Heart right ventricle (tissue), 16 donors: ENCODE measurements around the gene APC2. TPM values are rescaled to one million over a fixed set of nuclear protein-coding genes. Genes with fewer than 3 reads are reported as not detected.
"Not testable (repeated sequence)": the region's sequence is repeated elsewhere in the genome, so short reads cannot be mapped to it uniquely, and the experiment has no call there.

Experiments
- ATAC-seq, 8 donors: fragments of 200-7000 bp; cut with Tn5 transposase; one replicate each; pipeline ENCODE4 v1.9.1; 2020; ENCODE audit warnings: mild to moderate bottlenecking in 8 of 8, moderate library complexity in 8 of 8, moderate number of reproducible peaks in 1 of 8
- DNase-seq, 2 donors: peaks; one replicate each; pipeline ENCODE4 v3.0.0-alpha.2; 2020
- H3K27ac ChIP-seq, 10 donors: fragments of 200-600 bp; sonication (generic) in 2 of 10; one replicate each; pipeline versions ENCODE4 v1.5.0 to v1.8.0; 2020 to 2022; ENCODE audit warnings: mild to moderate bottlenecking in 3 of 10
- H3K27me3 ChIP-seq, 7 donors: fragments of 200-600 bp; one replicate each; pipeline ENCODE4 v1.8.0; 2021 to 2022; ENCODE audit warnings: mild to moderate bottlenecking in 2 of 7
- H3K36me3 ChIP-seq, 9 donors: fragments of 200-600 bp; sonication (generic) in 1 of 9; one replicate each; pipeline versions ENCODE4 v1.5.0 to v1.8.0; 2020 to 2022; ENCODE audit warnings: mild to moderate bottlenecking in 2 of 9
- H3K4me1 ChIP-seq, 9 donors: fragments of 200-600 bp; sonication (generic) in 1 of 9; one replicate each; pipeline versions ENCODE4 v1.5.0 to v1.8.0; 2020 to 2022; ENCODE audit warnings: mild to moderate bottlenecking in 4 of 9
- H3K4me3 ChIP-seq, 10 donors: fragments of 200-600 bp; sonication (generic) in 2 of 10; one replicate each; pipeline versions ENCODE4 v1.5.0 to v1.8.0; 2020 to 2022; ENCODE audit warnings: mild to moderate bottlenecking in 7 of 10, moderate library complexity in 2 of 10
- H3K9me3 ChIP-seq, 11 donors: fragments of 200-600 bp in 10 of 11; sonication (generic) in 2 of 11; one replicate each; pipeline versions ENCODE4 v1.5.0 to v1.8.0; 2013 to 2022; ENCODE audit warnings: mild to moderate bottlenecking in 2 of 11, control low read depth in 1 of 11, moderate library complexity in 1 of 11
- WGBS, 2 donors: extraction: QIAGEN DNeasy Blood & Tissue Kit; methylation state at CpG; one replicate each; pipeline ENCODE4 v1.1.7; 2013; ENCODE audit warnings: inconsistent platforms in 1 of 2; 5-methylcytosine and 5-hydroxymethylcytosine counted together
- intact Hi-C, 10 donors: fragments of 100-400 bp; cut with DNase I; formaldehyde crosslinking; loops; one replicate each; pipeline versions ENCODE4 v1.11.1 to v1.14.2; 2022
- polyA plus RNA-seq, 2 donors: library from polyadenylated mRNA; stranded (reverse); fragments of 200-250 nt; gene quantifications; one replicate each; pipeline ENCODE4 v1.2.3, GENCODE V29; 2013
- total RNA-seq, 10 donors: library from RNA; stranded (reverse); fragmentation: NEBNext Ultra II Directional in 3 of 10; extraction: Animal tissue kit (Norgen Biotek cat#: 25700) in 3 of 10; gene quantifications; one replicate each; pipeline versions ENCODE4 v1.2.1 to v1.2.4, GENCODE V29; 2021 to 2023
- TF ChIP-seq, protein P1 (sequence below), 9 donors: fragments of 200-600 bp; sonication (generic) in 2 of 9; IDR thresholded peaks; one replicate each; pipeline versions ENCODE4 v1.5.0 to v1.8.0; 2021 to 2022; ENCODE audit warnings: antibody characterized with exemption in 9 of 9, mild to moderate bottlenecking in 5 of 9, moderate library complexity in 1 of 9
- donor health status: Arrhythmogenic right ventricular cardiomyopathy.
- donor health status: ischemic (EF 13 %, LVEDD 7.1; RV severe dilation, severe dysfunction).
- donor health status: healthy with polysubstance abuse.
- donor health status: DM: no; HTN: yes; CAD: no.
- donor health status: DM: no; HTN: no; CAD: no.
- donor health status: ischemic (EF 25% LVEDD 6.9; RV normal size, moderate dysfunction).
- donor health status: ischemic (EF 25% LVEDD 5.7; RV mildly dilated, moderate dysfunction).
- donor health status: healthy.
- donor health status: DM: yes; HTN: yes; CAD: no.
- donor health status: Ischemic cardiomyopathy.
- donor health status: ischemic (EF 35%, LVEDD 5.7; RV mildly dilated, moderate dysfunction).
- donor health status: nonischemic (EF 11% LVEDD 7.7; RV severe dilation, severe dysfunction).
- donor health status: DM: yes; HTN: yes; CAD: no.
- donor health status: PGD.
- donor health status: ischemic (EF 29% LVEDD 5.4; RV normal size, mild dysfunction).
- donor health status: nonischemic (EF 23%, LVEDD 6.1; RV moderate dilation, normal function).

APC2 gene
- total and polyA plus RNA-seq, 12 donors, result 0.02 to 0.23 (median 0.09) TPM; not detected in 1

DNA sequence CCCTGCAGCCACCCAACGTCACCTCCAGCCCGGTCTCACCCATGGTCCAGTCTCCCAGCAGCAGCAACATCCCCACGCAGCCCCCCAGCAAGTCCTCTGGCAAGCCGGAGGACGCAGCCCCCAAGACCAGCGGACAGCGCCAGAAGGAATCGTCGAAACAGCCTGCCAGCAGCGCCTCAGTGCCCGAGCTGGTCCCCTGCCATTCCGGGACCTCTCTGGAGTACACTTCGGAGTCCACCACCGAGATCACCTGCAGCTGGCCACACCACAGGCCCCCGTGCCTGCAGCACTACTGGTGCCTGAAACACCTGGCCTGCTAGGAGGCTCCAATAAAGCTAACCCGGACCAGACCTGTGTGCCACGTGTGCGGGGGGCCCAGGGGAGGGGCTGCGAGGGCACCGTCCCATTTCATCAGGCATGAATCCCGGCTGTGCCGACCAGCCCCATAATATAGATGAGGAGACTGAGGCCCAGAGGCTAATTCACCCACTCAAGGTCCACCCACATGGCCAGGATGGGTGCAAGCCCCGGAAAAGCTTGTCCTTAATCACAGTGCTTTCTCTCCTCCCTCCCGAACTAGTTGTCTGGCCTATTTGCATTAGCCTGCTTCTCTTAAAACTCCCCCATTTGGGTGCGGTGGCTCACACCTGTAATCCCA, 47.8 kb downstream of the APC2 start:
- ATAC-seq, result no peak
- no peaks in the 10 kb centered on the region for H3K36me3 ChIP-seq
- no peak for DNase-seq
- peaks cover 0 to 8% (median 0%) of the 10 kb centered on the region in 9 donors for H3K4me1 ChIP-seq
- intact Hi-C loops, result no loop called here
- H3K27ac ChIP-seq, result no peak overlapping the region
- no peak overlapping the region for H3K4me3 ChIP-seq
- TF ChIP-seq, protein P1, sequence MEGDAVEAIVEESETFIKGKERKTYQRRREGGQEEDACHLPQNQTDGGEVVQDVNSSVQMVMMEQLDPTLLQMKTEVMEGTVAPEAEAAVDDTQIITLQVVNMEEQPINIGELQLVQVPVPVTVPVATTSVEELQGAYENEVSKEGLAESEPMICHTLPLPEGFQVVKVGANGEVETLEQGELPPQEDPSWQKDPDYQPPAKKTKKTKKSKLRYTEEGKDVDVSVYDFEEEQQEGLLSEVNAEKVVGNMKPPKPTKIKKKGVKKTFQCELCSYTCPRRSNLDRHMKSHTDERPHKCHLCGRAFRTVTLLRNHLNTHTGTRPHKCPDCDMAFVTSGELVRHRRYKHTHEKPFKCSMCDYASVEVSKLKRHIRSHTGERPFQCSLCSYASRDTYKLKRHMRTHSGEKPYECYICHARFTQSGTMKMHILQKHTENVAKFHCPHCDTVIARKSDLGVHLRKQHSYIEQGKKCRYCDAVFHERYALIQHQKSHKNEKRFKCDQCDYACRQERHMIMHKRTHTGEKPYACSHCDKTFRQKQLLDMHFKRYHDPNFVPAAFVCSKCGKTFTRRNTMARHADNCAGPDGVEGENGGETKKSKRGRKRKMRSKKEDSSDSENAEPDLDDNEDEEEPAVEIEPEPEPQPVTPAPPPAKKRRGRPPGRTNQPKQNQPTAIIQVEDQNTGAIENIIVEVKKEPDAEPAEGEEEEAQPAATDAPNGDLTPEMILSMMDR (IDR thresholded peaks at IDR 0.05), result no peak
- peaks cover 0 to 39% (median 14%) of the 10 kb centered on the region in 7 donors for H3K27me3 ChIP-seq
- no peaks in the 10 kb centered on the region for H3K9me3 ChIP-seq
- 88 to 89% methylated on average over 25 of the region's 25 CpGs for WGBS, 2 donors

DNA sequence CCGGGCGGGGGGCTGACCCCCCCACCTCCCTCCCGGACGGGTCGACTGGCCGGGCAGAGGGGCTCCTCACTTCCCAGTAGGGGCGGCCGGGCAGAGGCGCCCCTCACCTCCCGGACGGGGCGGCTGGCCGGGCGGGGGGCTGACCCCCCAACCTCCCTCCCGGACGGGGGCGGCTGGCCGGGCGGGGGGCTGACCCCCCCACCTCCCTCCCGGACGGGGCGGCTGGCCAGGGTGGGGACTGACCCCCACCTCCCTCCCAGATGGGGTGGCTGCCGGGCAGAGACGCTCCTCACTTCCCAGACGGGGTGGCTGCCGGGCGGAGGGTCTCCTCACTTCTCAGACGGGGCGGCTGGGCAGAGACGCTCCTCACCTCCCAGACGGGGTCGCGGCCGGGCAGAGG, 49.3 kb downstream of the APC2 start:
- WGBS, 2 donors, result 85 to 100% methylated on average over 1 to 26 of the region's 34 CpGs
- ATAC-seq, H3K36me3 ChIP-seq, intact Hi-C loops, DNase-seq, H3K27ac ChIP-seq, H3K9me3 ChIP-seq, H3K4me3 ChIP-seq: not testable (repeated sequence)
- H3K4me1 ChIP-seq, result peaks cover 0 to 15% (median 9%) of the 10 kb centered on the region in 9 donors
- H3K27me3 ChIP-seq, result peaks cover 0 to 50% (median 28%) of the 10 kb centered on the region in 7 donors

DNA sequence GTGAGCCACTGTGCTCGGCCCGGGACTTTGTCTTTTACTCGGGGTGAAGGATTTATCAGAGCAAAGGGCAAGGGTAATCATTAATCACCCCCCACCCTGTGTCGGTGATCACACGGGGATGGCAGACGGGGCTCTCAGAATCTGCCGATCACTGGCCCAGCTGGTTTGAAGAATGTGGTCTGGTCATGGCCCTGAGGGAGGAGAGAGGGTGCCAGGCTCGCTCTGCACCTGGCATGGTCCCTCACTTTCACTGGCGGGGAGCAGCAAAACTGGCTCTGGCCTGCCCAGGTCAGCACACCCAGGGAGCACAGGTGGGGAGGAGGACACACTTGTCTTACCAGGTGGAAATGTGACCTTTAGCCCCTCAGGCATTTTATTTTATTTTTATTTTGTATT, 51.3 kb downstream of the APC2 start:
- no peaks in the 10 kb centered on the region for H3K9me3 ChIP-seq
- intact Hi-C loops, result loop anchor here in 1 of 10 donors (10.0 kb wide), 1 partner anchor 226 kb away; the partner anchor contains the start of gene FAM174C
- no peak overlapping the region for H3K27ac ChIP-seq
- peaks cover 0 to 53% (median 28%) of the 10 kb centered on the region in 7 donors for H3K27me3 ChIP-seq
- H3K4me1 ChIP-seq, result peaks cover 0 to 15% (median 9%) of the 10 kb centered on the region in 9 donors
- ATAC-seq (no peak), DNase-seq (no peak)
- TF ChIP-seq, protein P1 (IDR thresholded peaks at IDR 0.05), result no peak
- 76 to 87% methylated on average over 9 of the region's 9 CpGs for WGBS, 2 donors
- H3K36me3 ChIP-seq, result peaks cover 0 to 13% (median 0%) of the 10 kb centered on the region in 9 donors
- H3K4me3 ChIP-seq, result no peak overlapping the region

DNA sequence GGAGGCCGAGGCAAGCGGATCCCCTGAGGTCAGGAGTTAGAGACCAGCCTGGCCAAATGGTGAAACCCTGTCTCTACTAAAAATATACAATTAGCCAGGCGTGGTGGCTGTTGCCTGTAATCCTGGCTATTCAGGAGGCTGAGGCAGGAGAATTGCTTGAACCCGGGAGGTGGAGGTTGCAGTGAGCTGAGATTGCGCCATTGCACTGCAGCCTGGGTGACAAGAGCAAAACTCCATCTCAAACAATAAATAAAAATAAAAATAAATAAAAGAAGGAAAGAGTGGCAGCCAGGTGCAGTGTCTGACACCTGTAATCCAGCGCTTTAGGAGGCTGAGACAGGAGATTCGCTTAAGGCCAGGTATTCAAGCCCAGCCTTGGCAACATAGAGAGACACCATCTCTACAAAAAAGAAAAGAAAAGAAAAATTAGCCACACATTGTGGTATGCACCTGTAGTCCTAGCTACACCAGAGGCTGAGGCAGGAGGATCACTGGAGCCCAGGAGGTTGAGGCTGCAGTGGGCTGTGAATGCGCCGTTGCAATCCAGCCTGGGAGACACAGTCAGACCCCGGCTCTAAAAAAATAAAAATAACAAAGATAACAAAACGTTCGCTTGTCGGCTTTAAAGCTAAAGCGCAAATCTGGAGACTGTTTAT, 52.6 kb downstream of the APC2 start:
- Histone ChIP-seq H3K4me1 (peaks cover 0 to 21% (median 9%) of the 10 kb centered on the region in 9 donors), H3K27ac (no peak overlapping the region), H3K27me3 (peaks cover 0 to 40% (median 24%) of the 10 kb centered on the region in 7 donors), H3K36me3 (peaks cover 0 to 13% (median 0%) of the 10 kb centered on the region in 9 donors), H3K9me3 (no peaks in the 10 kb centered on the region), H3K4me3 (no peak overlapping the region)
- 55 to 60% methylated on average over 14 of the region's 14 CpGs for WGBS, 2 donors
- ATAC-seq (no peak), DNase-seq (no peak)
- intact Hi-C loops, result loop anchor here in 1 of 10 donors (10.0 kb wide), 1 partner anchor 228 kb away; the partner anchor contains the start of gene FAM174C
- TF ChIP-seq, protein P1 (IDR thresholded peaks at IDR 0.05), result no peak
